A673 (cell line): ENCODE data around the gene TENM4.

ENCODE experiments used
- CTCF ChIP-seq: fragments of 300-800, 200-600 bp; sonication (generic); conservative IDR thresholded peaks from 2 replicates; pipeline ENCODE4 v1.5.1; 2017; ENCODE audit warnings: low read depth, mild to moderate bottlenecking, antibody characterized with exemption, low read length, moderate library complexity, mixed read lengths
- EZH2 ChIP-seq: fragments of 200-600 bp; sonication (generic); IDR thresholded peaks from 2 replicates; pipeline ENCODE4 v1.6.1; 2017; ENCODE audit warnings: borderline replicate concordance, low read depth, mild to moderate bottlenecking, mixed read lengths, antibody characterized with exemption, low read length; ENCODE audit not compliant: poor library complexity, severe bottlenecking

DNA sequence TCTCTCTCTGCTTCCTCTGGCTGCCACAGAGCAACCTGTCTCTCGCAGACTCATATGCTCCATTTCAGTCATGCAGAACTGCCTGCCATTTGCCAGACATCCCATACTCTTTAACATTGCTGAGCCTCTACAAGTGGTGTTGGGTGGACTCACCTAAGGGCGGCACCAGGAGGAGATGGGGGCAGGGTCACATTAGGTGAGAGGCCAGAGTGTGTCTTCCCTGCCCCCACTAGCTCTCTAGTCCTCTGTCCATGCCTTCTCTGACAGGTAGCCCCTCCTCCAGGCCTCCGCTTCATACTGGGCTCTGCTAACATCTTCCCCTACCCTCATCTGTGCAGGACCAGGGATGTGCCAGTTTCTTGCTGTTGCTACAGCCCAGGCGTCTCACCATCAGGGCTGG is 366.3 kb downstream of the TENM4 start:
- TF ChIP-seq CTCF = no peak
- TF ChIP-seq EZH2 = no peak
